ENCODE measurements around the gene GAL. TPM values are rescaled to one million over a fixed set of nuclear protein-coding genes. Genes with fewer than 3 reads are reported as not detected.

GAL gene
- total RNA-seq, result 0.28 and 1.4 TPM in 2 replicates

DNA sequence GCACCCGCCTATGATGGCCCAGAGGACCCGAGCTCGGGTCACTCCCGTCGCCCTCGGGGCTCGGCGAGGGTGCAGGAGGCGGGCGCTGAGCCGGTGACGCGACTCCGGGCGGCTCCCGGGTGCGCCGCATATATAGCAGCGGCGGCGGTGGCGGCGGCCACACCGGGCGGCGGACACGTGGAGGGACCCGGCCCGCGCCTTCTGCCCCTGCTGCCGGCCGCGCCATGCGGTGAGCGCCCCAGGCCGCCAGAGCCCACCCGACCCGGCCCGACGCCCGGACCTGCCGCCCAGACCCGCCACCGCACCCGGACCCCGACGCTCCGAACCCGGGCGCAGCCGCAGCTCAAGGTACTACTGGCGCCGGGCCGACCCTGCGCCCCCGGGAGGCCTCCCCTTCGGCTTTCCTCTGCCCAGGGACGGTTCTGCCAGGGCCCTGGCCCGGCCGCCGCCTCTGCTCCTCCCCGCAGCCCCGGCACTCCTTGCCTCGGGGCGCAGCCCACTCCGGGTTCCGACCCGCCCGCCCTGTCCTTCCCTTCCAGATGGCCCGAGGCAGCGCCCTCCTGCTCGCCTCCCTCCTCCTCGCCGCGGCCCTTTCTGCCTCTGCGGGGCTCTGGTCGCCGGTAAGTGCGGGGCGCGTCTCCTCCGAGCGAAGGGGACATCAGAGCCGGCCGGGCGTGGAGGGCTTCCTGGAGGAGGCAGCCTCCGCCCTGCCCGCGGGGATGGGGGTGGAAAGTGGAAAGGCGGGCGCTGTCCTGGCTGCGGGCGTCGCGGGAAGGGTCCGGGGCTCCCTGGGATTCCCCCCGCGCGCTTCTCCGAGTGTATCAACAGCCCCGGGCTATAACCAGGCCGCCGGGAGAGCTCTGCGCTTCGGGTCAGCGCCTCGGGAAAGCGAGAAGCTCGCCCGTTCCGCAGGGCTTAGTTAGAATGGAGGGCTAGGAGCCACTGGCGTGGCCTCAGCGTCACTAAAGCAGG lies at the start of gene GAL:
Gene GAL, plus strand, starts transcription at position 160 of the 972 bp plus-strand sequence. Its CDS starts 380 bp downstream, at position 540.

Other genes starting within 250 kb of the GAL start
- gene PPP6R3, start 223.8 kb upstream of the GAL start, total RNA-seq, result 138 and 141 TPM in 2 replicates
- gene TESMIN, start 67.0 kb downstream of the GAL start, total RNA-seq, result 2.4 and 2.7 TPM in 2 replicates
- 40.3 and 57.0 TPM in 2 replicates for gene CPT1A, start 157.4 kb downstream of the GAL start, total RNA-seq
- 33.7 and 44.4 TPM in 2 replicates for gene MRPL21, start 219.3 kb downstream of the GAL start, total RNA-seq
- 8.5 and 13.3 TPM in 2 replicates for gene IGHMBP2, start 219.3 kb downstream of the GAL start, total RNA-seq

Data from nasal cavity respiratory epithelium epithelial cell of viscerocranial mucosa (primary cell).